Activated CD8-positive, alpha-beta memory T cell treated with anti-CD3 and anti-CD28 coated beads, Interleukin-2, amount 50 U/mL, for 24 hours (primary cell): ENCODE results near the gene TRAPPC3.

Source experiments
- DNase-seq: peaks from one replicate; pipeline ENCODE4 v3.0.0-alpha.2; 2020; ENCODE audit errors: extremely low read depth

TRAPPC3 gene

GRCh38 chr1:36125129-36125991 lies 23.9 kb downstream of the TRAPPC3 start, which contains the start of gene COL8A2:
Gene COL8A2 (minus strand): TSS chr1:36125222. CDS start chr1:36100242, 24,980 bp downstream.
- DNase-seq = no peak

- DNase-seq = no peak
Observed at GRCh38 chr1:36124404-36125128, 24.7 kb downstream of the TRAPPC3 start.

GRCh38 chr1:36123356-36123755 lies 25.9 kb downstream of the TRAPPC3 start:
- DNase-seq = no peak

- DNase-seq = no peak
Observed at GRCh38 chr1:36122062-36123030, 26.9 kb downstream of the TRAPPC3 start.

- no peak for DNase-seq
Observed at GRCh38 chr1:36119456-36119855, 29.8 kb downstream of the TRAPPC3 start.

- no peak for DNase-seq
Observed at GRCh38 chr1:36118447-36119204, 30.7 kb downstream of the TRAPPC3 start.

GRCh38 chr1:36116901-36117300 lies 32.4 kb downstream of the TRAPPC3 start:
- no peak for DNase-seq

GRCh38 chr1:36115931-36116330 lies 33.4 kb downstream of the TRAPPC3 start:
- DNase-seq = no peak

- no peak for DNase-seq
Observed at GRCh38 chr1:36115200-36115669, 34.1 kb downstream of the TRAPPC3 start.

GRCh38 chr1:36114371-36114770 lies 34.9 kb downstream of the TRAPPC3 start:
- no peak for DNase-seq

GRCh38 chr1:36112823-36113222 lies 36.5 kb downstream of the TRAPPC3 start:
- no peak for DNase-seq

GRCh38 chr1:36111151-36111550 lies 38.1 kb downstream of the TRAPPC3 start:
- DNase-seq = no peak

- DNase-seq = no peak
Observed at GRCh38 chr1:36109041-36109679, 40.1 kb downstream of the TRAPPC3 start.

GRCh38 chr1:36108314-36108713 lies 41.0 kb downstream of the TRAPPC3 start:
- DNase-seq = no peak

- no peak for DNase-seq
Observed at GRCh38 chr1:36107394-36107793, 41.9 kb downstream of the TRAPPC3 start.

- no peak for DNase-seq
Observed at GRCh38 chr1:36106269-36106668, 43.0 kb downstream of the TRAPPC3 start.

GRCh38 chr1:36101546-36101945 lies 47.7 kb downstream of the TRAPPC3 start:
- no peak for DNase-seq

- DNase-seq = no peak
Observed at GRCh38 chr1:36100376-36100775, 48.9 kb downstream of the TRAPPC3 start.

- peak; percentile 43 for DNase-seq
Observed at GRCh38 chr1:36099681-36100341, 49.5 kb downstream of the TRAPPC3 start.
